Measurements from ENCODE around the gene RTBDN.
"Not testable (repeated sequence)": the region's sequence is repeated elsewhere in the genome, so short reads cannot be mapped to it uniquely, and the experiment has no call there.

Gene RTBDN

DNA sequence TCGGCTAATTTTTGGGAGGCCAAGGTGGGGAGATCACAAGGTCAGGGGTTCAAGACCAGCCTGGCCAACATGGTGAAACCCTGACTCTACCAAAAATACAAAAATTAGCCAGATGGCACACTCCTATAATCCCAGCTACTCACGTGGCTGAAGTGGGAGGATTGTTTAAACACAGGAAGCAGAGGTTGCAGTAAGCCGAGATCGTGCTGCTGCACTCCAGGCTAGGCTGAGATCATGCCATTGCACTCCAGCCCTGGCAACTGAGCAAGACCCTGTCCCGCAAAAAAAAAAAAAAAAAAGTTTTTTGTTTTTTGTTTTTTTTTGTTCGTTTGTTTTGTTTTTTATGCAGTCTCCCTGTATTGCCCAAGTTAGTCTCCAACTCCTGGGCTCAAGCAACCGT lies 25.2 kb upstream of the RTBDN start:
- no peak overlapping the region for H3K4me3 ChIP-seq (ENCODE audit: low read depth, low read length)
- no peaks in the 10 kb centered on the region for H3K27me3 ChIP-seq (ENCODE audit: insufficient read depth, low read depth, severe bottlenecking)
- H3K36me3 ChIP-seq: peaks cover 63% of the 10 kb centered on the region
- peak; percentile 60 for DNase-seq
- H3K27ac ChIP-seq: peak overlapping the region; percentile 76
- H3K9me3 ChIP-seq (ENCODE audit: severe bottlenecking): no peaks in the 10 kb centered on the region
- TF ChIP-seq, protein P1, sequence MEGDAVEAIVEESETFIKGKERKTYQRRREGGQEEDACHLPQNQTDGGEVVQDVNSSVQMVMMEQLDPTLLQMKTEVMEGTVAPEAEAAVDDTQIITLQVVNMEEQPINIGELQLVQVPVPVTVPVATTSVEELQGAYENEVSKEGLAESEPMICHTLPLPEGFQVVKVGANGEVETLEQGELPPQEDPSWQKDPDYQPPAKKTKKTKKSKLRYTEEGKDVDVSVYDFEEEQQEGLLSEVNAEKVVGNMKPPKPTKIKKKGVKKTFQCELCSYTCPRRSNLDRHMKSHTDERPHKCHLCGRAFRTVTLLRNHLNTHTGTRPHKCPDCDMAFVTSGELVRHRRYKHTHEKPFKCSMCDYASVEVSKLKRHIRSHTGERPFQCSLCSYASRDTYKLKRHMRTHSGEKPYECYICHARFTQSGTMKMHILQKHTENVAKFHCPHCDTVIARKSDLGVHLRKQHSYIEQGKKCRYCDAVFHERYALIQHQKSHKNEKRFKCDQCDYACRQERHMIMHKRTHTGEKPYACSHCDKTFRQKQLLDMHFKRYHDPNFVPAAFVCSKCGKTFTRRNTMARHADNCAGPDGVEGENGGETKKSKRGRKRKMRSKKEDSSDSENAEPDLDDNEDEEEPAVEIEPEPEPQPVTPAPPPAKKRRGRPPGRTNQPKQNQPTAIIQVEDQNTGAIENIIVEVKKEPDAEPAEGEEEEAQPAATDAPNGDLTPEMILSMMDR (IDR thresholded peaks at IDR 0.05; ENCODE audit: low read depth, low read length): no peak

DNA sequence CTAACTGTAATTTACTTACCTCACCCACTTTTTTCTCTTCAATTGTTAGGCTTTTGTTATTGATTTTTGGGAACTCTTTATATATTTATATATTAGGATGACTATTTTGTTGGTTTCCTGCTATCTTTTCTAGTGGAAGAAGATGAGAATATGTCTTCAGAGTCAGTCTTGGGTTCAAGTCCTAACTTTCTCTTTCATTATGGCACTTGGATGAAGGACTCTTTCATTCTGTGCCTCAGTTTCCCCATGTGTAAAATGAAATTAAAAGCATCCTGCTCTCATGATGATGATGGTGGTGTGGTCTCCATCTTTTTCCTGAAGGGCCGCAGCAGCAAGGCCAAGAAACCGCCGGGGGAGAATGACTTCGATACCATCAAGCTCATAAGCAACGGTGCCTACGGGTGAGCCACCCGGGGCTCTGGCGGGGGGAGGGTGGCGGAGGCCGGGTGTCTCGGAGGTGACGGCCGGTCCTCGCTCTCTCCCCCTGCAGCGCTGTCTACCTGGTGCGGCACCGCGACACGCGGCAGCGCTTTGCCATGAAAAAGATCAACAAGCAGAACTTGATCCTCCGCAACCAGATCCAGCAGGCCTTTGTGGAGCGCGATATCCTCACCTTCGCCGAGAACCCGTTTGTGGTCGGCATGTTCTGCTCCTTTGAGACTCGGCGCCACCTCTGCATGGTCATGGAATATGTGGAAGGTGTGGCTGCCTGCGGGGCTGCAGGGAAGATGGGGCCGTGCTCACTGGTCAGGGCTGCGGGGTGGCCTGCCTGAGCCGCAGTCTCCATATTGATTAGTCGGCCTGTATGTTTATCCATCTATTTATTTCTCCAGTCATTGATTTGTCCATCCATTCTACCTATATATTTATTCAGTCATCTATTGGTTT lies 23.9 kb upstream of the RTBDN start:
- H3K4me3 ChIP-seq (ENCODE audit: low read depth, low read length): no peak overlapping the region
- no peak overlapping the region for H3K27ac ChIP-seq
- DNase-seq: no peak
- TF ChIP-seq, protein P1 (IDR thresholded peaks at IDR 0.05; ENCODE audit: low read depth, low read length): no peak
- no peaks in the 10 kb centered on the region for H3K27me3 ChIP-seq (ENCODE audit: insufficient read depth, low read depth, severe bottlenecking)
- H3K9me3 ChIP-seq (ENCODE audit: severe bottlenecking): no peaks in the 10 kb centered on the region
- peaks cover 70% of the 10 kb centered on the region for H3K36me3 ChIP-seq

DNA sequence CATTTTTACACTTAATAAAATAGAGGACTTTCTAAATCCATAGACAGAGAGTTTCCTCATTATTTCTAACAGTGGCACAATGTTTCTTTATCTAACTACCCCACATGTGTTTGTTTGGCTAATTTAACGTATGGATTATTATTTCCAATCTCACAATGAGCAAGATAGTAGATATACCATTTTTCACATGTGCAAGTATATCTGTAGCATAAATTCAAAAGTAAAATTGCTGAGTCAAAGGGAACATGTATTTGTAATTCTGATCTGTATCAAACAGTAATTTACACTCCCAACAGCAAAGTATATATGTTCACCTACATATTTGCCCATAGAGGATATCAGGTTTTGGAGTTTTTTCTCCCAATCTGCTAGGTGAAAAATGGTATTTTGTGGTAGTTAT lies 22.3 kb upstream of the RTBDN start:
- peaks cover 82% of the 10 kb centered on the region for H3K36me3 ChIP-seq
- H3K4me3 ChIP-seq (ENCODE audit: low read depth, low read length): no peak overlapping the region
- H3K27ac ChIP-seq: no peak overlapping the region
- no peaks in the 10 kb centered on the region for H3K27me3 ChIP-seq (ENCODE audit: insufficient read depth, low read depth, severe bottlenecking)
- TF ChIP-seq, protein P1 (IDR thresholded peaks at IDR 0.05; ENCODE audit: low read depth, low read length): no peak
- DNase-seq: no peak
- H3K9me3 ChIP-seq (ENCODE audit: severe bottlenecking): no peaks in the 10 kb centered on the region

DNA sequence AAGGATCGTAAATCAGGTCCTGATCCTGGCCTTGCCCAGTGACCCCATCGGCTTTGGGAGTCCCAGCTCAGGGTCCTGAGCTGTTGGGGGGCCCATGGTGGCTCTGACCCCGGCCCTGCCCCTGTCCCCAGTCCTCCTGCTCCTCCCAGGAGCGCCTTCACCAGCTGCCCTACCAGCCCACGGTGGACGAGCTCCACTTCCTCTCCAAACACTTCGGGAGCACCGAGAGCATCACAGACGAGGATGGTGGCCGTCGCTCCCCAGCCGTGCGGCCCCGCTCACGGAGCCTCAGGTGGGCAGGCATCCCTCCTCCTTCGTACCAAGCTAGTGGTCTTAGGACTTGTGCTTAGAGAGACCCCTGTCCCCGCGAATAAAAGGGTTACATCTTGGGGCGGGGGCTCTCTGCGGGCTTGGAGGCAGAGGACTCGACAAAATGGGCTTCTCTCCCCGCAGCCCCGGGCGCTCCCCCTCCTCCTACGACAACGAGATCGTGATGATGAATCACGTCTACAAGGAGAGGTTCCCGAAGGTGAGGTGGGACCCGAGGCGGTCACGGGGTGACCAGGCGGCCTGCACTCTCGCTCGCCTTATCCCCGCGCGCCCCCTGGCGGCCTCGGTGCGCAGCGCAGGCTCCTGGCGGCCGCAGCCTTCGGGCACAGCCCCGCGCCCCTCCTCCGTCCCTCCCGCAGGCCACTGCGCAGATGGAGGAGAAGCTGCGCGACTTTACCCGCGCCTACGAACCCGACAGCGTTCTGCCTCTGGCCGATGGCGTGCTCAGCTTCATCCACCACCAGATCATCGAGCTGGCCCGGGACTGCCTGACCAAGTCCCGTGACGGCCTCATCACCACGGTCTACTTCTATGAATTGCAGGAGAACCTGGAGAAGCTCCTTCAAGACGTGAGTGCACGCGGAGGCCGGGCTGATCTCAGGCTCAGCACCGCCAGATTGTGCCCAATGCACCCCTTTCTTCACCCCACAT lies 13.1 kb upstream of the RTBDN start:
- DNase-seq: peak; percentile 88
- Histone ChIP-seq H3K27me3 (ENCODE audit: insufficient read depth, low read depth, severe bottlenecking) (no peaks in the 10 kb centered on the region), H3K36me3 (peaks cover 52% of the 10 kb centered on the region), H3K9me3 (ENCODE audit: severe bottlenecking) (no peaks in the 10 kb centered on the region), H3K4me3 (ENCODE audit: low read depth, low read length) (no peak overlapping the region), H3K27ac (peak overlapping the region; percentile 7)
- TF ChIP-seq, protein P1 (IDR thresholded peaks at IDR 0.05; ENCODE audit: low read depth, low read length): peak; percentile 98

DNA sequence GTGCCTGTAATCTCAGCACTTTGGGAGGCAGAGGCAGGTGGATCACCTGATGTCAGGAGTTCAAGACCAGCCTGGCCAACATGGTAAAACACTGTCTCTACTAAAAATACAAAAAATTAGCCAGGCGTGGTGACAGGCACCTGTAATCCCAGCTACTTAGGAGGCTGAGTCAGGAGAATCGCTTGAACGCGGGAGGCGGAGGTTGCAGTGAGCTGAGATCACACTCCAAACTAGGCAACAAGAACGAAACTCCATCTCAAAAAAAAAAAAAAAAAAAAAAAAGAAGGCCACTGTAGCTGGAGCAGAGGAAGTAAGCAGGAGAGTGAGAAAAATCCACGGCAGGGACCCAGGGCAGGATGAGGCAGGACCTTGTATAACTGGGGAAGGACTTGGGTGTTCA lies 12.2 kb upstream of the RTBDN start:
- H3K36me3 ChIP-seq: peaks cover 48% of the 10 kb centered on the region
- not testable (repeated sequence) for H3K27me3 ChIP-seq (ENCODE audit: insufficient read depth, low read depth, severe bottlenecking); H3K4me3 ChIP-seq (ENCODE audit: low read depth, low read length); H3K27ac ChIP-seq; H3K9me3 ChIP-seq (ENCODE audit: severe bottlenecking); DNase-seq
